ENCODE data around the gene BHLHA9. TPM values are rescaled to one million over a fixed set of nuclear protein-coding genes. Genes with fewer than 3 reads are reported as not detected.
A peak's percentile ranks its signal among the peaks of the same experiment; 100 is the strongest.

Gene BHLHA9
- total and polyA plus RNA-seq, 2 of the 8 experiments (the other 6 are each of a cell fraction or from before 2014, with no cell fraction given): 0.29 to 0.34 TPM

DNA sequence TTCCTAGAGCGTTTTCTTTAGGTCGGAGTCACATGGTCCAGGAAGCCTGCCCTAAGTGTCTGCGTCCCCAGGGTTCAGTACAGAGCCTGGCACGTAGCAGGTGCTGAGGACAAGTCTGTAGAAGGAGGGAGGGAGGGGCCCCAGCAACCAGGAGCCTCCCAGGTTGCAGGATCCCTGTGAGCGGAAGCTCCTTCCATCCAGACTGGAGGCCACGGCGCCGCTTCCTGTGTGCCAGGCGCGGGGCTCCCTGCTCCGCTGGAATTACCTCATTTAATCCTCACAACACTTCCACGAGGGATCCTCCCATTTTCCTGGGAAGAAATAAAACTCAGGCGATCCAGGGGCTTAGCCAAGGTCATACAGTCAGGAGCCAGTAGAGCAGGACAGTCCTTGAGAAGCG is 31.3 kb downstream of the BHLHA9 start:
- Histone ChIP-seq H3K79me2 (ENCODE audit: control insufficient read depth in 1 of 2, insufficient read depth in 2 of 2, low read length in 2 of 2) (no peaks in the 10 kb centered on the region), H3K4me2 (ENCODE audit: insufficient read depth in 1 of 2, low read depth in 2 of 2, low read length in 2 of 2) (no peak overlapping the region), H2BK12ac (ENCODE audit: low read depth, low read length) (peak overlapping the region; percentile 9; the same call in 1 of the 2 replicates), H4K20me1 (replicated peaks in 1 of 2; ENCODE audit: control insufficient read depth in 1 of 2, insufficient read depth in 2 of 2, low read length in 2 of 2) (no peaks in the 10 kb centered on the region), H3K23ac (ENCODE audit: insufficient read length) (no peak overlapping the region), H3K27ac (ENCODE audit: low read depth, low read length) (no peak overlapping the region), H2AK5ac (ENCODE audit: low read depth, low read length) (no peak overlapping the region), H2BK5ac (ENCODE audit: low read depth, low read length) (no peak overlapping the region), H4K91ac (replicated peaks; ENCODE audit: insufficient read length, low read length) (no peak overlapping the region), H3K9me3 (ENCODE audit: insufficient read depth in 2 of 2, low read depth in 1 of 2, low read length in 1 of 2) (no peaks in the 10 kb centered on the region), H2BK20ac (ENCODE audit: low read length) (no peak overlapping the region), H3K79me1 (ENCODE audit: low read depth, low read length) (no peaks in the 10 kb centered on the region), H2BK120ac (replicated peaks; ENCODE audit: low read depth, low read length) (no peak overlapping the region), H3K9ac (replicated peaks in 1 of 4; ENCODE audit: extremely low read depth in 1 of 4, low read depth in 3 of 4, low read length in 3 of 4) (no peak overlapping the region; a peak in 1 of 7 replicates), H3K27me3 (replicated peaks in 1 of 4; ENCODE audit: control insufficient read depth in 3 of 4, extremely low read depth in 1 of 4, insufficient read depth in 3 of 4, low read length in 3 of 4) (no peaks in the 10 kb centered on the region; a peak in 1 of 7 replicates), H3K36me3 (ENCODE audit: control insufficient read depth in 2 of 4, insufficient read depth in 4 of 4, low read length in 3 of 4) (no peaks in the 10 kb centered on the region), H3K4ac (replicated peaks; ENCODE audit: insufficient read length, low read depth, low read length) (no peak overlapping the region), H3K23me2 (ENCODE audit: low read depth, low read length) (no peaks in the 10 kb centered on the region), H2AFZ (ENCODE audit: low read length) (no peak overlapping the region), H3K4me3 (ENCODE audit: extremely low read depth in 1 of 4, insufficient read depth in 2 of 4, low read depth in 3 of 4, low read length in 4 of 4) (no peak overlapping the region), H4K8ac (ENCODE audit: extremely low read depth, insufficient read depth, low read length) (peak overlapping the region; percentile 3; the same call in 1 of the 2 replicates), H3K4me1 (replicated peaks in 1 of 4; ENCODE audit: control insufficient read depth in 3 of 4, insufficient read depth in 4 of 4, low read length in 3 of 4) (peaks cover 0 to 9% (median 5%) of the 10 kb centered on the region in 4 experiments; a peak in 4 of 7 replicates), H2BK15ac (ENCODE audit: low read length) (no peak overlapping the region), H3K56ac (replicated peaks; ENCODE audit: insufficient read length, low read depth, low read length) (no peak overlapping the region), H3K14ac (ENCODE audit: insufficient read length) (no peak overlapping the region), H4K5ac (ENCODE audit: insufficient read length, low read depth, low read length) (no peak overlapping the region), H3K18ac (ENCODE audit: extremely low read depth, low read length) (no peak overlapping the region)
- DNase-seq (ENCODE audit: low read depth in 1 of 2, low spot score in 2 of 2) (no peak), FAIRE-seq (no peak)
- 85% methylated on average over 14 of the region's 14 CpGs; no CpG with 5 or more reads in 1 of the 2 experiments for WGBS, 2 experiments (ENCODE audit: extremely low coverage in 1 of 2, insufficient coverage in 1 of 2, insufficient read length in 1 of 2, insufficient replicate concordance in 2 of 2, low coverage in 1 of 2, low lambda C conversion rate in 2 of 2, missing lambda C conversion rate in 1 of 2)
- TF ChIP-seq YY1 (IDR thresholded peaks at IDR 0.05; ENCODE audit: low read depth, low read length) (no peak), GTF2F1 (IDR thresholded peaks at IDR 0.05; ENCODE audit: borderline replicate concordance, low read depth, low read length) (no peak), NANOG (IDR thresholded peaks at IDR 0.05; ENCODE audit: insufficient read depth, low read depth, low read length, poor library complexity, severe bottlenecking) (no peak), CHD2 (IDR thresholded peaks at IDR 0.05; ENCODE audit: low read length) (no peak), PHF8 (conservative IDR thresholded peaks at IDR 0.05; ENCODE audit: low read depth, low read length) (no peak), EP300 (IDR thresholded peaks at IDR 0.05; ENCODE audit: borderline replicate concordance in 1 of 2, low read depth in 2 of 2, low read length in 2 of 2) (no peak), SUZ12 (IDR thresholded peaks at IDR 0.05; ENCODE audit: low read length) (no peak), SAP30 (IDR thresholded peaks at IDR 0.05; ENCODE audit: insufficient read depth, insufficient replicate concordance, low read length) (no peak), TCF12 (IDR thresholded peaks at IDR 0.05; ENCODE audit: low read depth, low read length) (no peak), ZNF274 (IDR thresholded peaks at IDR 0.05; ENCODE audit: borderline replicate concordance, extremely low read depth, low read length) (no peak)
- TF ChIP-seq, protein P1, sequence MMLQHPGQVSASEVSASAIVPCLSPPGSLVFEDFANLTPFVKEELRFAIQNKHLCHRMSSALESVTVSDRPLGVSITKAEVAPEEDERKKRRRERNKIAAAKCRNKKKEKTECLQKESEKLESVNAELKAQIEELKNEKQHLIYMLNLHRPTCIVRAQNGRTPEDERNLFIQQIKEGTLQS (IDR thresholded peaks at IDR 0.05; ENCODE audit: insufficient read depth, low read depth, low read length): no peak
- POLR2A ChIA-PET (ENCODE audit: partially characterized antibody): interaction anchor here (1.6 kb wide), 1 partner anchor 152 kb away, joined by 3 read pairs; no protein-coding TSS in a partner anchor
- CTCF ChIA-PET (ENCODE audit: partially characterized antibody): interaction anchor here (1.1 to 1.4 kb wide), 2 partner anchors 20 to 31 kb away, joined by 3 to 6 read pairs; no protein-coding TSS in a partner anchor
